Keratinocyte (primary cell): ENCODE data around the gene HECTD4.

ENCODE experiments used
- CTCF ChIP-seq, 3 experiments: IDR thresholded peaks in 1 of 3; conservative IDR thresholded peaks in 1 of 3; optimal IDR thresholded peaks in 1 of 3; 2 replicates in 2 of 3; 3 replicates in 1 of 3; pipeline versions ENCODE3 to v1.5.1; 2011; ENCODE audit warnings: low read length in 3 of 3, mild to moderate bottlenecking in 3 of 3, moderate library complexity in 2 of 3, control low read depth in 1 of 3, inconsistent platforms in 1 of 3; ENCODE audit not compliant: insufficient read depth in 2 of 3; ENCODE audit errors: extremely low read depth in 1 of 3
- EZH2 ChIP-seq: IDR thresholded peaks from one replicate; pipeline ENCODE4 v1.6.1; 2012; ENCODE audit warnings: inconsistent platforms, mild to moderate bottlenecking, low read length, moderate library complexity

DNA sequence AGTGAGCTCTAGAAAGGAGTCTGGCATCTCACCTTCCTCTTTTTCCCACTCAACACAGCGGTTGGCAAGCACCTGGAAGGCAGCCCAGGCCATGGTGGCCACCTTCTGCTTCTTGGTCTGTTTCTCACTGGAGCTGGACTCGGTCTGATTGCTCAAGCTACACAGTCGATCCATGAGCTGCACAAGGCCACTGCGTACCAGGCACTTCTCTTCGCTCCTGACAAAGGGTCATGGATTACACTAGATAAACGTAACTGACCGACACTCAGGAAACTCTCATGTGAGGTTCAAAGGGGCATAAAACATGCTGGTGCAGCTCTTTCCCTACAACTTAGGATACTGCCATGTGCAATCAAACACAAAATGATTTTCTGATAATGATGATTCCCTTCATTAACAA lies 143.2 kb downstream of the HECTD4 start:
- TF ChIP-seq CTCF (optimal IDR thresholded peaks at IDR 0.05 in 1 of 3, IDR thresholded peaks at IDR 0.05 in 1 of 3, conservative IDR thresholded peaks at IDR 0.05 in 1 of 3; ENCODE audit: extremely low read depth in 1 of 3, insufficient read depth in 2 of 3, low read length in 3 of 3): no peak
- TF ChIP-seq EZH2: no peak
